ENCODE data around the gene FAM171A2.
"Not testable (repeated sequence)": the region's sequence is repeated elsewhere in the genome, so short reads cannot be mapped to it uniquely, and the experiment has no call there.

- TF ChIP-seq CTCF (IDR thresholded peaks at IDR 0.05; ENCODE audit: low read depth, low read length, missing input control); FOXA1 (IDR thresholded peaks at IDR 0.05); GABPA (IDR thresholded peaks at IDR 0.05 in 1 of 2, conservative IDR thresholded peaks at IDR 0.05 in 1 of 2); TAF1 (conservative IDR thresholded peaks at IDR 0.05); YY1 (IDR thresholded peaks at IDR 0.05); RAD21 (IDR thresholded peaks at IDR 0.05); HNF4G (IDR thresholded peaks at IDR 0.05); MAX (IDR thresholded peaks at IDR 0.05); EGR1 (IDR thresholded peaks at IDR 0.05; ENCODE audit: low read depth in 2 of 2); JUND (IDR thresholded peaks at IDR 0.05); REST (IDR thresholded peaks at IDR 0.05): not testable (repeated sequence)
Measured at GRCh38 chr17:44365051-44365450, 1.4 kb upstream of the FAM171A2 start.
